ENCODE measurements around the gene CTLA4.
A peak's percentile ranks its signal among the peaks of the same experiment; 100 is the strongest.

DNA sequence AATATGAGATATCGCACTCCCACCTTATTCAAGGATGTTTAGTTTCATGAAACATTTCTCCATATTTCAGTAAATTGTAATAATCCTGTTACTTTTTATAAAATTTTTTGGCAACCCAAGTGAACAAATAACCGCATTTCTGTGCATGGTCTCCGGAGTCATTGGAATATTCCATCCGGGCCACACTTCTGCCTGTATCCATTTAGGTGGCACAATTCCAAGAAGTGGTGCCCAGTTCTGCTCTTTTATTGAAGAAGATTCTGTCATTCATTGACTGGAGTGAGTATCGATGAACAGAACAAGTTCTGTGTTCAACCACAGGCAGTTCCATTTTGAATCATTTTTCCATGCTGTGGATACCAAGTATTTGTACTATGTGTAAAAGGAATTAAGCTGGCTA is 42.4 kb downstream of the CTLA4 start:
- TF ChIP-seq, protein P1, sequence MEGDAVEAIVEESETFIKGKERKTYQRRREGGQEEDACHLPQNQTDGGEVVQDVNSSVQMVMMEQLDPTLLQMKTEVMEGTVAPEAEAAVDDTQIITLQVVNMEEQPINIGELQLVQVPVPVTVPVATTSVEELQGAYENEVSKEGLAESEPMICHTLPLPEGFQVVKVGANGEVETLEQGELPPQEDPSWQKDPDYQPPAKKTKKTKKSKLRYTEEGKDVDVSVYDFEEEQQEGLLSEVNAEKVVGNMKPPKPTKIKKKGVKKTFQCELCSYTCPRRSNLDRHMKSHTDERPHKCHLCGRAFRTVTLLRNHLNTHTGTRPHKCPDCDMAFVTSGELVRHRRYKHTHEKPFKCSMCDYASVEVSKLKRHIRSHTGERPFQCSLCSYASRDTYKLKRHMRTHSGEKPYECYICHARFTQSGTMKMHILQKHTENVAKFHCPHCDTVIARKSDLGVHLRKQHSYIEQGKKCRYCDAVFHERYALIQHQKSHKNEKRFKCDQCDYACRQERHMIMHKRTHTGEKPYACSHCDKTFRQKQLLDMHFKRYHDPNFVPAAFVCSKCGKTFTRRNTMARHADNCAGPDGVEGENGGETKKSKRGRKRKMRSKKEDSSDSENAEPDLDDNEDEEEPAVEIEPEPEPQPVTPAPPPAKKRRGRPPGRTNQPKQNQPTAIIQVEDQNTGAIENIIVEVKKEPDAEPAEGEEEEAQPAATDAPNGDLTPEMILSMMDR (IDR thresholded peaks at IDR 0.05), result peak; percentile 36
- no peak for TF ChIP-seq ZFX (IDR thresholded peaks at IDR 0.05; ENCODE audit: borderline replicate concordance)
